NT2/D1 (cell line): ENCODE measurements around the gene CGNL1.

ENCODE experiments used
- YY1 ChIP-seq: IDR thresholded peaks from 2 replicates; pipeline ENCODE4 v1.6.1; 2011; ENCODE audit not compliant: insufficient read length, insufficient read depth
- ZNF274 ChIP-seq: IDR thresholded peaks from 2 replicates; pipeline ENCODE4 v1.6.1; 2011; ENCODE audit warnings: mild to moderate bottlenecking, low read depth, low read length

- TF ChIP-seq ZNF274 (no peak), YY1 (no peak)
Measured at GRCh38 chr15:57388464-57388863, 12.2 kb downstream of the CGNL1 start.
